Stimulated activated naive CD4-positive, alpha-beta T cell (primary cell): Measurements from ENCODE around the gene SCAF11.

Experiments used
- DNase-seq, 6 experiments: peaks; one replicate each; lab custom pipeline; 2025; lab: John Stamatoyannopoulos, UW

The SCAF11 gene

GRCh38 chr12:45913631-45914030, 76.7 kb downstream of the SCAF11 start:
- no peak for DNase-seq

DNA sequence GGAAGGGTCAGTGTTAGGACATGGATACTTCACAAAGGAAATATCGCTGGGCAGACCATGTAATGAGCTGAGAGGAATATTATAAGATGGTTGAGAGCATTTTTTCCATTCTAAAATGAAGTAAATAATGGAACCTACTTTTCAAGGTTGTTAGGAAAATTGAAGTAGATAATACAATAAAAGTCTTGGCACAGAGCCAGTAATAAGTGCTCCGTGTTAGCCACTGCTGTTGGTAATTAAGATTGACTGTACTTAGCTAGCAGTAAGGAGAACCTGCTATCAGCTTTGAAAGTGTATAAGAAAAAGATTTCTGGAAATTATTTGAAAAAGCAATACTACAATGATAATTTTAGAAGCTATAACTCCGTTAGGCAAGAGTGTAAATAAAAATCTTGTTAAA, 77.6 kb downstream of the SCAF11 start:
- no peak for DNase-seq

DNA sequence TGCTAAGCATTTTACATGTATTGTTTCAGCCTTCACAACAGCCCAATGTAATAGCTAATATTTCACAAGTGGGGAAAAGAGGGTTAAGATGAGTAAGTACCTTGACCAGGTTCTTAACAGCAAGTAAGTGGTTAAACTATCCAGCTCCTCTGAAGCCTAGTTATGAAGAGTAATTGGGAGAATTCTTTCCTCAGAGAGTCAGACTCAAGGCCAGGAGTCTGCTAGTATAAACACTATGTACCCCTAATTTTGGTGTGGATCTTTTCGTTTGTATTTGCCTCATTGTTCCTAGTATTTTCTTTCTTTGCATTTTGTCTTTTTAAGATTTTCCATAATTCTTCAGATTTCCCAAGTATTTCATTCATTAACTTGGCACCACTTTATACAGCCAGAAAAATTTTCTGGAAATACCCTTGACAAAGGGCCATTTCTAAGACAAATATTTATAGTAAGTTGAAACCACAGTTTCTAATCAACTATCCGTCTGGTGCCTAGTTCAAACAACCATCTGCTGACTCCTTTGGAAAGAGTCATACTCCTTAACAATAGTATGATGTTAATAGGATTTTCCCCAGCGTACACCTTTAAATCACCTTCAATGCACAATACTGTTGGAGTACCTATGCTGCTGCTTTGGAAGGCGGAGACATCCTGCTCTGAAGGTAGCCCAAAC, 81.2 kb downstream of the SCAF11 start:
- DNase-seq: no peak

GRCh38 chr12:45907955-45908354, 82.4 kb downstream of the SCAF11 start:
- DNase-seq: no peak

GRCh38 chr12:45898094-45898493, 92.3 kb downstream of the SCAF11 start:
- no peak for DNase-seq

GRCh38 chr12:45895961-45896360, 94.4 kb downstream of the SCAF11 start:
- no peak for DNase-seq

- DNase-seq: no peak
These were observed 97.1 kb downstream of the SCAF11 start for GRCh38 chr12:45893240-45893639.

GRCh38 chr12:45890276-45890675, 100.1 kb downstream of the SCAF11 start:
- DNase-seq: no peak

GRCh38 chr12:45887544-45887943, 102.8 kb downstream of the SCAF11 start:
- DNase-seq: no peak

- DNase-seq: no peak
These were observed 103.7 kb downstream of the SCAF11 start for GRCh38 chr12:45886685-45887084.

GRCh38 chr12:45883187-45883586, 107.2 kb downstream of the SCAF11 start:
- DNase-seq: no peak

DNA sequence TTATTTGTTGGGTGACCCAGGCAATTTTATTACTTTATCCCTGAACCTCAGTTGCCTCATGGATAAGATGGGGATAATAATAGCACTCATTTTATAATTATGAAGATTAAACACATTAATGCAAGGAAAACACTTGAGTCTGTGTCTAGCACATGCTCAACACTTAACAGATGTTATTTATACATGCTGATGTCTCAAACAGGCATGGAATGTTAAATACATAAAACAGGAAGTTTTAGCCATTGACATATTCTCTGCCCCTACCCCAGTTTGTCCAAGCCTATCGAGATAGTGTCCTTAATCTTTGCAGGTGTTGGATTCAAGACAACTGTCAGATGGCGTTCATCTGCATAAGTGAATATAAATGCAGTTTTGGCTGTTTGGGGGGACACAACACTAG, 109.8 kb downstream of the SCAF11 start:
- no peak for DNase-seq

DNA sequence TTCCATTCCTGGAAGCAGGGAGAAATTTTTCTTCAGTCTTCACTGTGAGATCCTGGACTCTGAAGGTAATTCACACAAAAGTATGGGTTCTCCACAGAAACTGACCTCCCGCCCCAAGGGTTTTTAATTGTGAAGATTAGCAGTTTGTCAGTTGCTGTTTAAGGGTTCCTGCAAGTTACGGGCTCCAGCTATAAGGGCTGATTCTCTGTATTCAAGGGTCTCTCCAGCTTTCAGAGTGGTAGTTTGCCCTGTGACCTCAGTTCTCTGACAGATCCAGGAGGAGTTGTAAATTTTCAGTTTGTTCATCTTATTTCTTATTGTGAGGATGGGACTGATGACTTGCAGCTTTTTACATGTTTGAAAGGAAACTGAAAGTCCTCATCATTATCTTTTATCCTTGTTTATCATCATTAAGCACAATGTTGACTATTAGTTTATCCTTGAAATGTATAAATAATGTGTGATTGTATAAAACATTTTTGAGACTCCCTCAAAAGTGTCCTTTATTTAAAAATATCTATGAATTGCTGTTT, 110.9 kb downstream of the SCAF11 start:
- no peak for DNase-seq

- no peak for DNase-seq
These were observed 111.6 kb downstream of the SCAF11 start for GRCh38 chr12:45878630-45879255.

DNA sequence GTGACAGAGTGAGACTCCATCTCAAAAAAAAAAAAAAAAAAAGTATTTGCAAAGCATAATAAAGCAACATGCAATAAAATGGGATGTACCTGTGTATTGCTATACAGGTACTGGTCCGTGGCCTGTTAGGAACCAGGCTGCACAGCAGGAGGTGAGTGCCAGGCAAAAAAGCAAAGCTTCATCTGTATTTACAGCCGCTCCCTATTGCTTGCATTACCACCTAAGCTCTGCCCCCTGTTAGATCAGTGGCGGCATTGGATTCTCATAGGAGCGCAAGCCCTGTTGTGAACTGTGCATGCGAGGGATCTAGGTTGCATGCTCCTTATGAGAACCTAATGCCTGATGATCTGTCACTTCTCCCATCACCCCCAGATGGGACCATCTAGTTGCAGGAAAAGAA, 113.3 kb downstream of the SCAF11 start:
- DNase-seq: no peak

DNA sequence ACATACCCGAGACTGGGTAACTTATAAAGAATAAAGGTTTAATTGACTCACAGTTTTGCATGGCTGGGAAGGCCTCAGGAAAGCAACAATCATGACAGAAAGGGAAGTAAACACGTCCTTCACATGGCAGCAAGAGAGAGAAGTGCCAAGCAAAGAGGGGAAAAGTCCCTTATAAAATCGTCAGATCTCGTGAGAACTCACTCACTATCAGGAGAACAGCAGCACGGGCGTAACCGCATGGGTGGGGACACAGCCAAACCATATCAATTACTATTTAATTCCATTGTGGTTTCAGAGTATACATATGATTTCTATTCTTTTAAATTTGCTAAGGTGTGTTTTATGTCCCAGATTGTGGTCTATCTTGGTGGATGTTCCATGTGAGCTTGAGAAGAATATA, 117.9 kb downstream of the SCAF11 start:
- no peak for DNase-seq
